OCI-LY7 (cell line): Measurements from ENCODE around the gene RAB9B. TPM values are rescaled to one million over a fixed set of nuclear protein-coding genes. Genes with fewer than 3 reads are reported as not detected.

Source experiments
- small RNA-seq: library from RNA; depleted of rRNA; stranded (forward); fragments of <200 nt; gene quantifications from one replicate; pipeline ENCODE3, GENCODE V24; 2014
- total RNA-seq, 2 experiments: library from RNA; depleted of rRNA in 1 of 2; stranded (reverse); fragments of >200 nt in 1 of 2; shearing (Covaris generic) in 1 of 2; gene quantifications; 2 replicates each; pipeline ENCODE4 v1.2.3, GENCODE V29; 2014 to 2022

The RAB9B gene
- total RNA-seq, 2 experiments from 2014 or later, result 1.4 to 2.2 TPM

Small RNA genes within 50 kb of the gene (small RNA-seq; reads per million reads assigned to genes)
- not detected for gene RNA5SP511

Other genes starting within 250 kb of the RAB9B start
- gene TCEAL4, start 246.7 kb downstream of the RAB9B start, total RNA-seq (2014; rRNA removed; shearing (Covaris generic)), result 4.5 and 15.1 TPM in 2 replicates
- 8.8 and 9.9 TPM in 2 replicates for gene TCEAL4, start 246.7 kb downstream of the RAB9B start, total RNA-seq (2022)
- 0.19 and 0.33 TPM in 2 replicates for gene TCEAL3, start 224.3 kb downstream of the RAB9B start, total RNA-seq (2014; rRNA removed; shearing (Covaris generic))
- 4.0 and 5.5 TPM in 2 replicates for gene TCEAL3, start 224.3 kb downstream of the RAB9B start, total RNA-seq (2022)
- gene TCEAL1, start 203.3 kb downstream of the RAB9B start, total RNA-seq (2014; rRNA removed; shearing (Covaris generic)), result 11.7 and 28.2 TPM in 2 replicates
- 17.4 and 18.1 TPM in 2 replicates for gene TCEAL1, start 203.3 kb downstream of the RAB9B start, total RNA-seq (2022)
- gene MORF4L2, start 145.6 kb downstream of the RAB9B start, total RNA-seq (2014; rRNA removed; shearing (Covaris generic)), result 165 and 201 TPM in 2 replicates
- 223 and 257 TPM in 2 replicates for gene MORF4L2, start 145.6 kb downstream of the RAB9B start, total RNA-seq (2022)
- gene TMEM31, start 121.3 kb downstream of the RAB9B start, total RNA-seq (2014; rRNA removed; shearing (Covaris generic)), result not detected in 2 replicates
- gene TMEM31, start 121.3 kb downstream of the RAB9B start, total RNA-seq (2022), result 0.53 and 0.65 TPM in 2 replicates
- not detected in 2 replicates for gene PLP1, start 55.4 kb downstream of the RAB9B start, total RNA-seq (2014; rRNA removed; shearing (Covaris generic))
- not detected in 2 replicates for gene PLP1, start 55.4 kb downstream of the RAB9B start, total RNA-seq (2022)
- gene TMSB15B, start 130.4 kb upstream of the RAB9B start, total RNA-seq (2014; rRNA removed; shearing (Covaris generic)), result 11.2 and 13.7 TPM in 2 replicates
- gene TMSB15B, start 130.4 kb upstream of the RAB9B start, total RNA-seq (2022), result 23.6 and 24.3 TPM in 2 replicates
- not detected in 2 replicates for gene H2BW1, start 181.5 kb upstream of the RAB9B start, total RNA-seq (2014; rRNA removed; shearing (Covaris generic))
- not detected in 2 replicates for gene H2BW1, start 181.5 kb upstream of the RAB9B start, total RNA-seq (2022)
- gene H2BW2, start 207.7 kb upstream of the RAB9B start, total RNA-seq (2014; rRNA removed; shearing (Covaris generic)), result not detected in 2 replicates
- not detected in 2 replicates for gene H2BW2, start 207.7 kb upstream of the RAB9B start, total RNA-seq (2022)
- 5.4 and 11.3 TPM in 2 replicates for gene TMSB15C, start 244.0 kb upstream of the RAB9B start, total RNA-seq (2014; rRNA removed; shearing (Covaris generic))
- 9.0 and 10.6 TPM in 2 replicates for gene TMSB15C, start 244.0 kb upstream of the RAB9B start, total RNA-seq (2022)